OCI-LY7 (cell line): ENCODE results near the gene ELAVL2. TPM values are rescaled to one million over a fixed set of nuclear protein-coding genes. Genes with fewer than 3 reads are reported as not detected.
A peak's percentile ranks its signal among the peaks of the same experiment; 100 is the strongest.

ENCODE experiments used
- BruUV-seq: library from RNA; stranded (reverse); fragments of 400-500 nt; replicated peaks from 2 replicates; lab custom pipeline; 2021; lab: Mats Ljungman, UMichigan
- CTCF ChIA-PET: fragments of 300-600 bp; sonication (Branson Sonifier 250); formaldehyde crosslinking; loops from one replicate; lab custom pipeline; 2022; ENCODE audit warnings: antibody characterized with exemption; ENCODE audit not compliant: unreplicated experiment; lab: Charles Lee
- POLR2A ChIA-PET: fragments of 300-600 bp; sonication (Branson Sonifier 250); formaldehyde crosslinking; loops from one replicate; lab custom pipeline; 2022; ENCODE audit warnings: antibody characterized with exemption; lab: Charles Lee
- DNase-seq: peaks from one replicate; pipeline ENCODE4 v3.0.0-alpha.2; 2015; ENCODE audit warnings: low spot score
- H2AFZ ChIP-seq: fragments of 200-600 bp; sonication (generic), shearing (Covaris generic); 2 replicates; pipeline ENCODE4 v1.6.1; 2014; ENCODE audit warnings: mild to moderate bottlenecking, antibody characterized with exemption, low read length, moderate library complexity
- H3K27ac ChIP-seq: fragments of 200-600 bp; sonication (generic); 2 replicates; pipeline ENCODE4 v1.5.1; 2014; ENCODE audit warnings: mixed run types, low read depth, mild to moderate bottlenecking, moderate library complexity, low read length, inconsistent platforms; ENCODE audit not compliant: poor library complexity, severe bottlenecking
- H3K36me3 ChIP-seq: fragments of 200-600 bp; sonication (generic); 2 replicates; pipeline ENCODE4 v1.6.1; 2014; ENCODE audit warnings: mild to moderate bottlenecking, antibody characterized with exemption, low read length, moderate library complexity, mixed read lengths; ENCODE audit not compliant: insufficient read depth
- H3K4me1 ChIP-seq: fragments of 200-600 bp; sonication (generic); 2 replicates; pipeline ENCODE4 v1.5.1; 2014; ENCODE audit warnings: mild to moderate bottlenecking, low read length; ENCODE audit not compliant: insufficient read depth, poor library complexity, severe bottlenecking
- H3K4me2 ChIP-seq: fragments of 200-600 bp; sonication (generic); 2 replicates; pipeline ENCODE4 v1.6.1; 2014; ENCODE audit warnings: mild to moderate bottlenecking, low read length
- H3K4me3 ChIP-seq: fragments of 200-600 bp; sonication (generic); 2 replicates; pipeline ENCODE4 v1.5.1; 2014; ENCODE audit warnings: mild to moderate bottlenecking, low read depth, low read length; ENCODE audit not compliant: poor library complexity, severe bottlenecking
- H3K79me2 ChIP-seq: fragments of 200-600 bp; sonication (generic); 2 replicates; pipeline ENCODE4 v1.6.1; 2016; ENCODE audit warnings: low read depth, mild to moderate bottlenecking, low read length, moderate library complexity, mixed read lengths; ENCODE audit not compliant: insufficient read depth
- H3K9me2 ChIP-seq: fragments of 200-600 bp; sonication (generic); 2 replicates; pipeline ENCODE4 v1.6.1; 2016; ENCODE audit warnings: mild to moderate bottlenecking, low read length, mixed read lengths; ENCODE audit not compliant: insufficient read depth
- H3K9me3 ChIP-seq: fragments of 200-600 bp; sonication (generic); 2 replicates; pipeline ENCODE4 v1.6.1; 2014; ENCODE audit warnings: mild to moderate bottlenecking, mixed run types, low read length, mixed read lengths
- H4K20me1 ChIP-seq: fragments of 200-600 bp; sonication (generic); 2 replicates; pipeline ENCODE4 v1.6.1; 2014; ENCODE audit warnings: mild to moderate bottlenecking, antibody characterized with exemption, low read length, moderate library complexity, mixed read lengths; ENCODE audit not compliant: insufficient read depth
- EZH2phosphoT487 ChIP-seq: fragments of 200-600 bp; sonication (generic); IDR thresholded peaks from 2 replicates; pipeline ENCODE4 v1.6.1; 2018; ENCODE audit warnings: low read depth, borderline replicate concordance, mild to moderate bottlenecking, mixed run types, antibody characterized with exemption, low read length, moderate library complexity, mixed read lengths
- intact Hi-C: fragments of 100-400 bp; cut with micrococcal nuclease; formaldehyde crosslinking; loops from one replicate; pipeline ENCODE4 v1.10.0; 2022; ENCODE audit not compliant: unreplicated experiment
- total RNA-seq, 2 experiments: library from RNA; depleted of rRNA in 1 of 2; stranded (reverse); fragments of >200 nt in 1 of 2; shearing (Covaris generic) in 1 of 2; gene quantifications; 2 replicates each; pipeline ENCODE4 v1.2.3, GENCODE V29; 2014 to 2022
- TF ChIP-seq, protein P1 (sequence below): fragments of 200-600 bp; sonication (generic); conservative IDR thresholded peaks from 2 replicates; pipeline ENCODE4 v1.5.1; 2014; ENCODE audit warnings: mild to moderate bottlenecking, antibody characterized with exemption, low read length, moderate library complexity, mixed read lengths

ELAVL2 gene
- total RNA-seq, 2 experiments from 2014 or later: not detected

DNA sequence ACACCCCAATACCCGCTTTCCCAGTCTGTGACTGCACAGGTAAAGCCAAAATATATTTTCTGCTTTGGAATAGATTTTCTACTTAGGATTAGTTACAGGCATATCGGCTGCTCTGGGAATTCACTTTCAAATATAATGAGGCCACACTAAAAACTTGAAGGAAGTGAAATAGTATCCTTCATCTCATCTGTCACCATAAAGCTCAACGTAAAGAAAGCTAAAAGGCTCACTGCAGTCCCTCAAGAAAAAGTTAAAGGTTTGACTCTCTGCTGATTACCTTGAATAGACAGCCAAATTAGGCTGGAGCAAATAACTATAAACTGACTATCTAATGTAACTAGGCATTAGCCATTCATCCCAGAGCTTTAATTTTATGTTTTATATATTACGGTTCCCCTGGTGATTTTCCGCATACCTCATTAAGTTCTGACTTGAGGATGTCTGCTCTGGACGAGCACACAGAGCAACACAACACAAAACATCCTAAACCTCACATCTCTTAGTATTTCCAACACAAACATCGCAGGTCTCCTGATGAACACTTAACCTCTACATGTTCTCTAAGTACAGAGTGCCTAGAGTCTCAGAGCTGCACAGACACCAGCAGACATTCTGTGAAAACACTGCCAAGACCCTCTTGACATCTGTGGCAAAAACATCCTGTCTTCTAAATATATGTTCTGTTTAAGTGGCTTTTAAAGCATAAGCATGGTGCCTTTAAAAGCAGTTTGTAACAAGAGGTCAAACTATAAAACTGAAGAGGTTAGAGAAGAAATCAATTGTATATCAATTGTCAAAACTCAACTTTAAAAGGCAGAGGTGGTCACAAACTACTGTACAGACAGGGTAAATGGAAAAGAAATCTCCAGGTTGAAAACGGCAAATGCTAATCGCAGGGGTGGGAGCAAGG lies 35.4 kb downstream of the ELAVL2 start:
- DNase-seq: no peak
- Histone ChIP-seq H3K9me3 (no peaks in the 10 kb centered on the region), H3K4me3 (no peak overlapping the region), H3K4me1 (no peaks in the 10 kb centered on the region), H3K9me2 (no peaks in the 10 kb centered on the region), H3K79me2 (no peaks in the 10 kb centered on the region), H2AFZ (no peak overlapping the region), H4K20me1 (no peaks in the 10 kb centered on the region), H3K27ac (no peak overlapping the region), H3K4me2 (no peak overlapping the region), H3K36me3 (no peaks in the 10 kb centered on the region)
- TF ChIP-seq EZH2phosphoT487: no peak
- ChIA-PET CTCF (no interaction called here), POLR2A (no interaction called here)
- intact Hi-C loops: no loop called here
- BruUV-seq: no TSS peak

- no TSS peak for BruUV-seq
- intact Hi-C loops: no loop called here
- Histone ChIP-seq H2AFZ (no peak overlapping the region), H3K4me3 (no peak overlapping the region), H3K9me3 (no peaks in the 10 kb centered on the region), H3K4me2 (no peak overlapping the region), H4K20me1 (no peaks in the 10 kb centered on the region), H3K9me2 (no peaks in the 10 kb centered on the region), H3K27ac (no peak overlapping the region), H3K4me1 (no peaks in the 10 kb centered on the region), H3K36me3 (no peaks in the 10 kb centered on the region), H3K79me2 (no peaks in the 10 kb centered on the region)
- ChIA-PET POLR2A (no interaction called here), CTCF (no interaction called here)
- no peak for DNase-seq
- TF ChIP-seq, protein P1, sequence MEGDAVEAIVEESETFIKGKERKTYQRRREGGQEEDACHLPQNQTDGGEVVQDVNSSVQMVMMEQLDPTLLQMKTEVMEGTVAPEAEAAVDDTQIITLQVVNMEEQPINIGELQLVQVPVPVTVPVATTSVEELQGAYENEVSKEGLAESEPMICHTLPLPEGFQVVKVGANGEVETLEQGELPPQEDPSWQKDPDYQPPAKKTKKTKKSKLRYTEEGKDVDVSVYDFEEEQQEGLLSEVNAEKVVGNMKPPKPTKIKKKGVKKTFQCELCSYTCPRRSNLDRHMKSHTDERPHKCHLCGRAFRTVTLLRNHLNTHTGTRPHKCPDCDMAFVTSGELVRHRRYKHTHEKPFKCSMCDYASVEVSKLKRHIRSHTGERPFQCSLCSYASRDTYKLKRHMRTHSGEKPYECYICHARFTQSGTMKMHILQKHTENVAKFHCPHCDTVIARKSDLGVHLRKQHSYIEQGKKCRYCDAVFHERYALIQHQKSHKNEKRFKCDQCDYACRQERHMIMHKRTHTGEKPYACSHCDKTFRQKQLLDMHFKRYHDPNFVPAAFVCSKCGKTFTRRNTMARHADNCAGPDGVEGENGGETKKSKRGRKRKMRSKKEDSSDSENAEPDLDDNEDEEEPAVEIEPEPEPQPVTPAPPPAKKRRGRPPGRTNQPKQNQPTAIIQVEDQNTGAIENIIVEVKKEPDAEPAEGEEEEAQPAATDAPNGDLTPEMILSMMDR: no peak
- no peak for TF ChIP-seq EZH2phosphoT487
Measured at GRCh38 chr9:23789529-23790254, 36.3 kb downstream of the ELAVL2 start.

GRCh38 chr9:23784962-23785361 lies 41.1 kb downstream of the ELAVL2 start:
- Histone ChIP-seq H4K20me1 (no peaks in the 10 kb centered on the region), H3K4me3 (no peak overlapping the region), H2AFZ (no peak overlapping the region), H3K9me3 (no peaks in the 10 kb centered on the region), H3K79me2 (no peaks in the 10 kb centered on the region), H3K4me1 (no peaks in the 10 kb centered on the region), H3K9me2 (no peaks in the 10 kb centered on the region), H3K27ac (no peak overlapping the region), H3K36me3 (no peaks in the 10 kb centered on the region), H3K4me2 (no peak overlapping the region)
- TF ChIP-seq EZH2phosphoT487: no peak
- TF ChIP-seq, protein P1: 0 out of 2 replicates have a peak, but pooled peaks have one; percentile 18
- no TSS peak for BruUV-seq
- DNase-seq: no peak
- POLR2A ChIA-PET: interaction anchor here (0.6 kb wide), 1 partner anchor 47 kb away, joined by 3 read pairs; no protein-coding TSS in a partner anchor
- CTCF ChIA-PET: no interaction called here
- intact Hi-C loops: no loop called here
